Lower lobe of right lung (tissue), 2 donors: ENCODE measurements around the gene COL7A1. TPM values are rescaled to one million over a fixed set of nuclear protein-coding genes. Genes with fewer than 3 reads are reported as not detected.
A peak's percentile ranks its signal among the peaks of the same experiment; 100 is the strongest.

Source experiments
- ATAC-seq, 2 donors: fragments of 200-7000 bp; cut with Tn5 transposase; one replicate each; pipeline ENCODE4 v1.9.1; 2020 to 2022; ENCODE audit warnings: mild to moderate bottlenecking in 2 of 2, moderate library complexity in 2 of 2
- DNase-seq: peaks from one replicate; pipeline ENCODE4 v3.0.0-alpha.2; 2020
- H3K27ac ChIP-seq: fragments of 200-600 bp; one replicate; pipeline ENCODE4 v1.8.0; 2022
- H3K27me3 ChIP-seq: fragments of 200-600 bp; one replicate; pipeline ENCODE4 v1.8.0; 2022; ENCODE audit warnings: low read depth
- H3K36me3 ChIP-seq: fragments of 200-600 bp; one replicate; pipeline ENCODE4 v1.8.0; 2022; ENCODE audit warnings: mild to moderate bottlenecking
- H3K4me1 ChIP-seq: fragments of 200-600 bp; one replicate; pipeline ENCODE4 v1.8.0; 2022
- H3K4me3 ChIP-seq: fragments of 200-600 bp; one replicate; pipeline ENCODE4 v1.8.0; 2022; ENCODE audit warnings: mild to moderate bottlenecking
- H3K9me3 ChIP-seq: fragments of 200-600 bp; one replicate; pipeline ENCODE4 v1.8.0; 2022
- intact Hi-C: fragments of 100-400 bp; cut with DNase I; formaldehyde crosslinking; loops from one replicate; pipeline ENCODE4 v1.11.0; 2022
- total RNA-seq: library from RNA; stranded (reverse); fragmentation: NEBNext Ultra II Directional; extraction: Animal tissue kit (Norgen Biotek cat#: 25700); gene quantifications from one replicate; pipeline ENCODE4 v1.2.1, GENCODE V29; 2021
- TF ChIP-seq, protein P1 (sequence below): fragments of 200-600 bp; IDR thresholded peaks from one replicate; pipeline ENCODE4 v1.8.0; 2022; ENCODE audit warnings: antibody characterized with exemption, mild to moderate bottlenecking
- donor health status: DM: no; HTN: yes; CAD: no; lungs with severe emphysema.

COL7A1 gene
- total RNA-seq, 1 donor from 2014 or later, result 2.6 TPM

DNA sequence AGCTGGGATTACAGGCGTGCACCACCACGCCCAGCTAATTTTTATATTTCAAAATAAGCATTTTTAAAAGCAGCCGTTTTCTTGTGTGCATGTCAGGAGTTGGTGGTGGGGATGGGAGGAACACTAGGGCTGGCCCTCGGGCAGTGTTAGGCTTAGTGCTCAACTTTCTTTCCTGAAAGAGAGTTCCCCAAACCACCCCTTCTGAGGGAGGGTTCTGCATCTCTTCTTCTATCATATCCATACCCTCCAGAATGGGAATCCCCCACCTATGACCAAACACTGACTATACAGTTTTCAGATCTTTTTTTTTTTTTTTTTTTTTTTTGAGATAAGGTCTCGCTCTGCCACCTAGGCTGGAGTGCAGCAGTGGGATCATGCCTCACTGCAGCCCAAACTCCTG, 51.0 kb downstream of the COL7A1 start:
- H3K4me3 ChIP-seq, result no peak overlapping the region
- H3K4me1 ChIP-seq, result peaks cover 16% of the 10 kb centered on the region
- H3K27ac ChIP-seq, result no peak overlapping the region
- ATAC-seq, result no peak
- DNase-seq, result no peak
- H3K27me3 ChIP-seq, result no peaks in the 10 kb centered on the region
- peaks cover 5% of the 10 kb centered on the region for H3K36me3 ChIP-seq
- intact Hi-C loops, result no loop called here
- no peaks in the 10 kb centered on the region for H3K9me3 ChIP-seq
- TF ChIP-seq, protein P1, sequence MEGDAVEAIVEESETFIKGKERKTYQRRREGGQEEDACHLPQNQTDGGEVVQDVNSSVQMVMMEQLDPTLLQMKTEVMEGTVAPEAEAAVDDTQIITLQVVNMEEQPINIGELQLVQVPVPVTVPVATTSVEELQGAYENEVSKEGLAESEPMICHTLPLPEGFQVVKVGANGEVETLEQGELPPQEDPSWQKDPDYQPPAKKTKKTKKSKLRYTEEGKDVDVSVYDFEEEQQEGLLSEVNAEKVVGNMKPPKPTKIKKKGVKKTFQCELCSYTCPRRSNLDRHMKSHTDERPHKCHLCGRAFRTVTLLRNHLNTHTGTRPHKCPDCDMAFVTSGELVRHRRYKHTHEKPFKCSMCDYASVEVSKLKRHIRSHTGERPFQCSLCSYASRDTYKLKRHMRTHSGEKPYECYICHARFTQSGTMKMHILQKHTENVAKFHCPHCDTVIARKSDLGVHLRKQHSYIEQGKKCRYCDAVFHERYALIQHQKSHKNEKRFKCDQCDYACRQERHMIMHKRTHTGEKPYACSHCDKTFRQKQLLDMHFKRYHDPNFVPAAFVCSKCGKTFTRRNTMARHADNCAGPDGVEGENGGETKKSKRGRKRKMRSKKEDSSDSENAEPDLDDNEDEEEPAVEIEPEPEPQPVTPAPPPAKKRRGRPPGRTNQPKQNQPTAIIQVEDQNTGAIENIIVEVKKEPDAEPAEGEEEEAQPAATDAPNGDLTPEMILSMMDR, result no peak

DNA sequence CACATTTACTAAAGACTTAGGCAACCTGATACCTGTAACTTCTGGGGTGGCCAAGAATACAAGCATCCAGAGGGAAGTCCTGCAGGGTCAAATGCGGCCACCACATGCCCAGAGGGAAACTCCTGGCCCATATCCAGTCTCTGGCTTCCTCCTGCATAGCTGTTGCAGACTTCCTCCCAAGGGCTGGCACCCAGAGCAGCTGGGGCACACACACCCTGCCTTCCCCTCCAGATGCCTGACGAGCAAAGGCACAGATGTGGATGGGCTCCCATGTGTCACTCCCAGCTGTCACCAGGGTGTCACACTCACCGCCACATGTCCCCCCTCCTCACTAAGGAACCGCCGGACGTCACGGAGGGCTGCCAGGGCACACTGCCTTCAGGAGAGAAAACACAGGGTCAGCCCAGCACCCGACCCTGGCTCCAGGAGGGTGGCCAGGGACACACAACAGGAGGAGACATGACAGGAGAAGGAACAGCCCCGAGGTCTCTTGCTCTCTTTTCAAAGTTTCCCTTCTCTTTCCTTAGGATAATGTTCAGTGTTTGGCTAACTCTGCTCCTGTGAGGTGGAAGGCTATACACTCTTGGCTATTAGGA, 51.8 kb downstream of the COL7A1 start:
- ATAC-seq (peak; percentile 60 to 79), DNase-seq (peak; percentile 65)
- Histone ChIP-seq H3K4me3 (no peak overlapping the region), H3K27me3 (no peaks in the 10 kb centered on the region), H3K27ac (peak overlapping the region; percentile 18), H3K9me3 (no peaks in the 10 kb centered on the region), H3K36me3 (peaks cover 5% of the 10 kb centered on the region), H3K4me1 (peaks cover 9% of the 10 kb centered on the region)
- TF ChIP-seq, protein P1, result no peak
- intact Hi-C loops, result no loop called here

DNA sequence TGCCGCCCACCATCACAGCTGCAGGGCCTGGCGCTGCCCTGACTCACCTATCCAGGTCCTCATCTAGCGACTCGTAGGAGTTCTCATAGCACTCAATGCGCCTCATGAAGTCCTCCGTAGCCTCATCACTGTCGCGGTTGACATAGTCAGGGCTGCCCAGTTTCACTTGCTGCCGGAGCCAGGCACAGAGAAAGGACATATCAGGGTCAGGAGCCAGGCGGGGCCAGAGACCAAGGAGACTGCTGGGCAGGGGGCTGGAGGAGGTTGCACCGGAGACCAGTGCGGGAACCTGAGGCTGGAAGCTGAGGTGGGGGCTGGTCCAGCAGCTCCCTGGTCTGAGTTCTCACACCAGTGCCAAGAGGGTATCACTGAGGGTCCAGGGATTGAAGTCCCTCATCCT, 56.7 kb downstream of the COL7A1 start:
- intact Hi-C loops, result no loop called here
- no peaks in the 10 kb centered on the region for H3K27me3 ChIP-seq
- ATAC-seq (no peak), DNase-seq (no peak)
- TF ChIP-seq, protein P1, result no peak
- H3K4me1 ChIP-seq, result peaks cover 6% of the 10 kb centered on the region
- peaks cover 27% of the 10 kb centered on the region for H3K36me3 ChIP-seq
- no peak overlapping the region for H3K4me3 ChIP-seq
- no peak overlapping the region for H3K27ac ChIP-seq
- no peaks in the 10 kb centered on the region for H3K9me3 ChIP-seq

DNA sequence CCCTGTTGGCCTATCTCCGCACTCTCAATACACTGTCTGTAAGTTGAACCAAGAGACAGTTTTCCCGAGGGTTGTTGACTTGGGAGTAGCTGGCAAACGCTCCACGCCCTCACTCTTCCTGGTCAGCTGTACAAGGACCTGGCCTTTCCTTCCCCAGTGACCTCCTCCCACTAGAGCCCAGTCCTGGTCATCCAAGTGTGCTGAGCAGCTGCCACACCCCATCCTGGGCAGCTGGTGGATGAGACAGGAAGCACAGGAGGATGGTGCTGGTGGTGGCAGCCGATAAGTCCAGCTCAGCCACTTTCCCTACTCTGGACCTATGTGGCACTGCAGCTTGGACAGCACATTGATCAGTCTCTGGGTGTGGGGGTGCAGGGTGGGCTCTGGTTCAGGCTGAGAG, 58.3 kb downstream of the COL7A1 start:
- H3K27ac ChIP-seq, result no peak overlapping the region

DNA sequence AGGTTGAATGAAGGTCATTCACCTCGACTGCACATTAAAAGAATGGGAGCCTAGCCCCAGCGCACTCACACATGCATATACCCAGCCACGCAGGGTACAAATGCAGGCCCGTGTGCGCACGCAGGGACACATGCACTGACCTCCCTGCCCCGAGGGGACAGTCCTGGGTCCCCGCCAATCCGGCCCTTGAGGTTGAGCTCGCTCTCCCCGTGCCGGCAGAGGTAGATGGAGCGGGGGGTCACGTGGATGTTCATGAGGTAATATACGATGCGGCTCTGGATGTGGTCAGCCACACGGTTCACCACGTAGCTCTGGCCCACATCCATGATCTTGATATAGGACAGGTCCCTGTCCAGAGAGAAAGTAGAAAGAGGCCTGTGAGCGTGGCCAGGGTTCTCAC, 59.0 kb downstream of the COL7A1 start:
- DNase-seq (no peak), ATAC-seq (peak in 1 of 2 donors; percentile 11)
- H3K27ac ChIP-seq, result no peak overlapping the region
- H3K9me3 ChIP-seq, result no peaks in the 10 kb centered on the region
- intact Hi-C loops, result no loop called here
- no peaks in the 10 kb centered on the region for H3K27me3 ChIP-seq
- TF ChIP-seq, protein P1, result no peak
- H3K36me3 ChIP-seq, result peaks cover 27% of the 10 kb centered on the region
- H3K4me3 ChIP-seq, result no peak overlapping the region
- H3K4me1 ChIP-seq, result no peaks in the 10 kb centered on the region

More for the DNA sequence above, 58.3 kb downstream of the COL7A1 start:
- H3K27me3 ChIP-seq, result no peaks in the 10 kb centered on the region
- no peaks in the 10 kb centered on the region for H3K4me1 ChIP-seq
- intact Hi-C loops, result no loop called here
- H3K9me3 ChIP-seq, result no peaks in the 10 kb centered on the region
- ATAC-seq (no peak), DNase-seq (no peak)
- no peak overlapping the region for H3K4me3 ChIP-seq
- peaks cover 27% of the 10 kb centered on the region for H3K36me3 ChIP-seq
- TF ChIP-seq, protein P1, result no peak
